Measurements from ENCODE around the gene FOXJ3. TPM values are rescaled to one million over a fixed set of nuclear protein-coding genes. Genes with fewer than 3 reads are reported as not detected.

FOXJ3 gene
- total and polyA plus RNA-seq, 2 donors (not counting 1 experiment from before 2014, with no cell fraction given) = 22.6 to 29.5 TPM

GRCh38 chr1:42139444-42139843 is 195.6 kb downstream of the FOXJ3 start:
- Histone ChIP-seq H3K27me3 (ENCODE audit: control insufficient read depth, insufficient read depth, low read length) (peaks cover 8% of the 10 kb centered on the region), H3K36me3 (ENCODE audit: control insufficient read depth, insufficient read depth, low read length) (no peaks in the 10 kb centered on the region), H4K20me1 (ENCODE audit: control insufficient read depth, extremely low read depth, insufficient read depth, low read length) (no peaks in the 10 kb centered on the region), H3K79me2 (ENCODE audit: control insufficient read depth, insufficient read depth, low read length) (no peaks in the 10 kb centered on the region), H3K9ac (ENCODE audit: insufficient read depth, low read length) (no peak overlapping the region), H3K4me1 (ENCODE audit: control insufficient read depth, extremely low read depth, insufficient read depth, low read length) (no peaks in the 10 kb centered on the region), H2AFZ (ENCODE audit: low read length) (no peak overlapping the region), H3K27ac (ENCODE audit: insufficient read depth, low read length) (no peak overlapping the region), H3K9me3 (ENCODE audit: control insufficient read depth, insufficient read depth, low read depth, low read length) (no peaks in the 10 kb centered on the region), H3K4me3 (replicated peaks in 1 of 4; ENCODE audit: control extremely low read depth in 1 of 4, insufficient read depth in 1 of 4, low read depth in 3 of 4, low read length in 4 of 4) (no peak overlapping the region), H3K4me2 (ENCODE audit: extremely low read depth, insufficient read depth, low read length) (no peak overlapping the region)
- TF ChIP-seq EZH2 (IDR thresholded peaks at IDR 0.05; ENCODE audit: low read length, missing control alignments) (no peak), CTCF (conservative IDR thresholded peaks at IDR 0.05 in 1 of 2, IDR thresholded peaks at IDR 0.05 in 1 of 2; ENCODE audit: low read depth in 1 of 2, low read length in 2 of 2) (no peak)
- DNase-seq (ENCODE audit: low read depth in 2 of 2) = no peak

GRCh38 chr1:42138586-42138985 is 196.4 kb downstream of the FOXJ3 start:
- Histone ChIP-seq H3K79me2 (ENCODE audit: control insufficient read depth, insufficient read depth, low read length) (no peaks in the 10 kb centered on the region), H3K9ac (ENCODE audit: insufficient read depth, low read length) (no peak overlapping the region), H3K27me3 (ENCODE audit: control insufficient read depth, insufficient read depth, low read length) (peaks cover 8% of the 10 kb centered on the region), H3K4me1 (ENCODE audit: control insufficient read depth, extremely low read depth, insufficient read depth, low read length) (no peaks in the 10 kb centered on the region), H3K4me3 (replicated peaks in 1 of 4; ENCODE audit: control extremely low read depth in 1 of 4, insufficient read depth in 1 of 4, low read depth in 3 of 4, low read length in 4 of 4) (no peak overlapping the region), H3K9me3 (ENCODE audit: control insufficient read depth, insufficient read depth, low read depth, low read length) (no peaks in the 10 kb centered on the region), H4K20me1 (ENCODE audit: control insufficient read depth, extremely low read depth, insufficient read depth, low read length) (no peaks in the 10 kb centered on the region), H3K36me3 (ENCODE audit: control insufficient read depth, insufficient read depth, low read length) (no peaks in the 10 kb centered on the region), H2AFZ (ENCODE audit: low read length) (no peak overlapping the region), H3K4me2 (ENCODE audit: extremely low read depth, insufficient read depth, low read length) (no peak overlapping the region), H3K27ac (ENCODE audit: insufficient read depth, low read length) (no peak overlapping the region)
- DNase-seq (ENCODE audit: low read depth in 2 of 2) = no peak
- TF ChIP-seq EZH2 (IDR thresholded peaks at IDR 0.05; ENCODE audit: low read length, missing control alignments) = no peak
- TF ChIP-seq CTCF (conservative IDR thresholded peaks at IDR 0.05 in 1 of 2, IDR thresholded peaks at IDR 0.05 in 1 of 2; ENCODE audit: low read depth in 1 of 2, low read length in 2 of 2) = no peak

GRCh38 chr1:42137766-42138165 is 197.3 kb downstream of the FOXJ3 start:
- Histone ChIP-seq H3K79me2 (ENCODE audit: control insufficient read depth, insufficient read depth, low read length) (no peaks in the 10 kb centered on the region), H3K36me3 (ENCODE audit: control insufficient read depth, insufficient read depth, low read length) (no peaks in the 10 kb centered on the region), H2AFZ (ENCODE audit: low read length) (no peak overlapping the region), H3K27ac (ENCODE audit: insufficient read depth, low read length) (no peak overlapping the region), H3K4me1 (ENCODE audit: control insufficient read depth, extremely low read depth, insufficient read depth, low read length) (no peaks in the 10 kb centered on the region), H3K27me3 (ENCODE audit: control insufficient read depth, insufficient read depth, low read length) (peaks cover 8% of the 10 kb centered on the region), H3K9ac (ENCODE audit: insufficient read depth, low read length) (no peak overlapping the region), H3K4me3 (replicated peaks in 1 of 4; ENCODE audit: control extremely low read depth in 1 of 4, insufficient read depth in 1 of 4, low read depth in 3 of 4, low read length in 4 of 4) (no peak overlapping the region), H3K9me3 (ENCODE audit: control insufficient read depth, insufficient read depth, low read depth, low read length) (no peaks in the 10 kb centered on the region), H4K20me1 (ENCODE audit: control insufficient read depth, extremely low read depth, insufficient read depth, low read length) (no peaks in the 10 kb centered on the region), H3K4me2 (ENCODE audit: extremely low read depth, insufficient read depth, low read length) (no peak overlapping the region)
- no peak for TF ChIP-seq CTCF (conservative IDR thresholded peaks at IDR 0.05 in 1 of 2, IDR thresholded peaks at IDR 0.05 in 1 of 2; ENCODE audit: low read depth in 1 of 2, low read length in 2 of 2)
- no peak for TF ChIP-seq EZH2 (IDR thresholded peaks at IDR 0.05; ENCODE audit: low read length, missing control alignments)
- peak in 1 of 2 donors; percentile 22 for DNase-seq (ENCODE audit: low read depth in 2 of 2)
